Epithelial cell of esophagus (primary cell): ENCODE measurements around the gene DISC1.
"Not testable (repeated sequence)": the region's sequence is repeated elsewhere in the genome, so short reads cannot be mapped to it uniquely, and the experiment has no call there.

Experiments
- DNase-seq: peaks from one replicate; pipeline ENCODE4 v3.0.0; 2010; ENCODE audit warnings: low read depth
- H3K4me3 ChIP-seq: 2 replicates; pipeline ENCODE4 v1.5.1; 2011; ENCODE audit warnings: mild to moderate bottlenecking, low read length, control low read depth
- TF ChIP-seq, protein P1 (sequence below): IDR thresholded peaks from 2 replicates; pipeline ENCODE4 v1.5.1; 2011; ENCODE audit warnings: low read depth, mild to moderate bottlenecking, low read length, control low read depth, inconsistent platforms; ENCODE audit not compliant: insufficient read depth; ENCODE audit errors: missing control alignments

Gene DISC1

DNA sequence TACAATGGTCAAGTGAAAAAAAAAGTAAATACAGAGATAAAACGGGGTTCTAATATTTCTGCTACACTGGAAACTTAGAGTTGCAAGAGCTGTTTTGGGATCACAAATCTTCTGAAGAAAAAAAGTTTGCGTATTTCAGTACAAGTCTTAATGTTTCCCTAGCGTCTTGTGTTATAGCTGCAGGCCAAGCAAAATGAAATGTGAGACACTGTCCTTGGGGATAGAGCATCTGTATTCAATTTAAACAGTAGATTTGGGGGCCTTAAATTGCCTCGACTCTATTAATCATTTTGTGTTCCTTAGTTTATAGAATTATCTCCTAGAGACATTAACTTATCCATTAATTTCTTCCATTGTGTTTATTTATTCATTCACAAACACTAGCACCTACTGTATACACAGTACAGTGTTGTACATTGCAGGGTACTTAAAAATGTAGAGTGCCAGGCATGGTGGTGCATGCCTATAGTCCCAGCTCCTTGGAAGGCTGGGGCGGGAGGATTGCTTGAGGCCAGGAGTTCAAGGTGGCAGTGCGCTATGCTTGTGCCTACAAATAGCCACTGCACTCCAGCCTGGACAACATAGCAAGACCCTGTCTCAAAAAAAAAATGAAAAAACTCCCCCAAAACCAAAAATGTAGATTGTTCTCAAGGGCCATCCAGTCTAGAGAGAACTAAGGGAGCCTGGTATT is 7.9 kb downstream of the DISC1 start:
- no peak overlapping the region for H3K4me3 ChIP-seq
- TF ChIP-seq, protein P1, sequence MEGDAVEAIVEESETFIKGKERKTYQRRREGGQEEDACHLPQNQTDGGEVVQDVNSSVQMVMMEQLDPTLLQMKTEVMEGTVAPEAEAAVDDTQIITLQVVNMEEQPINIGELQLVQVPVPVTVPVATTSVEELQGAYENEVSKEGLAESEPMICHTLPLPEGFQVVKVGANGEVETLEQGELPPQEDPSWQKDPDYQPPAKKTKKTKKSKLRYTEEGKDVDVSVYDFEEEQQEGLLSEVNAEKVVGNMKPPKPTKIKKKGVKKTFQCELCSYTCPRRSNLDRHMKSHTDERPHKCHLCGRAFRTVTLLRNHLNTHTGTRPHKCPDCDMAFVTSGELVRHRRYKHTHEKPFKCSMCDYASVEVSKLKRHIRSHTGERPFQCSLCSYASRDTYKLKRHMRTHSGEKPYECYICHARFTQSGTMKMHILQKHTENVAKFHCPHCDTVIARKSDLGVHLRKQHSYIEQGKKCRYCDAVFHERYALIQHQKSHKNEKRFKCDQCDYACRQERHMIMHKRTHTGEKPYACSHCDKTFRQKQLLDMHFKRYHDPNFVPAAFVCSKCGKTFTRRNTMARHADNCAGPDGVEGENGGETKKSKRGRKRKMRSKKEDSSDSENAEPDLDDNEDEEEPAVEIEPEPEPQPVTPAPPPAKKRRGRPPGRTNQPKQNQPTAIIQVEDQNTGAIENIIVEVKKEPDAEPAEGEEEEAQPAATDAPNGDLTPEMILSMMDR, result no peak
- DNase-seq, result no peak

DNA sequence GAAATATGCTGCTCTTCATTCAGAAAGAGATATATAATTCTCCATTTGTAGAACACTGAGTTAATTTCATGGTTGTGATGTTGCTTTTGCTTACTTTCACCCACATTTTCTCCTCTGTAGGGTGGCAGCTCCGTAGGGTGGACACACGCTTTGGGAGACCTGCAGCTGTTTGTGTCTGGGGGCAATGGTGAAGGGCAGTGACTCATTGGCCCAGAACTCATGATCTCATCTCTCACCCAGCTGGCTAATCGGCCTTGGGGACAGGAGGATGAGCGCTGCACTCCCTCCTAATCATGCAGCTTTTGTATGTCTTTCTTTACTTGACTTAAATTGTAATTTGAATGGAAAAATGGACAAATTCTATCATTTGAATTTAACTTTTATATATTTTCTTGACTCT is 9.6 kb downstream of the DISC1 start:
- peak; percentile 49 for DNase-seq
- no peak overlapping the region for H3K4me3 ChIP-seq
- TF ChIP-seq, protein P1, result no peak

DNA sequence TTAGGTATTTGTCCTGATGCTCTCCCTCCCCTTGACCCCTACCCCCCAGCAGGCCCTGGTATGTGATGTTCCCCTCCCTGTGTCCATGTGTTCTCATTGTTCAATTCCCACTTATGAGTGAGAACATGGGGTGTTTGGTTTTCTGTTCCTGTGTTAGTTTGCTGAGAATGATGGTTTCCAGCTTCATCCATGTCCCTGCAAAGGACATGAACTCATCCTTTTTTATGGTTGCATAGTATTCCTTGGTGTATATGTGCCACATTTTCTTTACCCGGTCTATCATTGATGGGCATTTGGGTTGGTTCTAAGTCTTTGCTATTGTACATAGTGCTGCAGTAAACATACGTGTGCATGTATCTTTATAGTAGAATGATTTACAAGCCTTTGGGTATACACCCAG is 10.3 kb downstream of the DISC1 start:
- not testable (repeated sequence) for DNase-seq, H3K4me3 ChIP-seq

DNA sequence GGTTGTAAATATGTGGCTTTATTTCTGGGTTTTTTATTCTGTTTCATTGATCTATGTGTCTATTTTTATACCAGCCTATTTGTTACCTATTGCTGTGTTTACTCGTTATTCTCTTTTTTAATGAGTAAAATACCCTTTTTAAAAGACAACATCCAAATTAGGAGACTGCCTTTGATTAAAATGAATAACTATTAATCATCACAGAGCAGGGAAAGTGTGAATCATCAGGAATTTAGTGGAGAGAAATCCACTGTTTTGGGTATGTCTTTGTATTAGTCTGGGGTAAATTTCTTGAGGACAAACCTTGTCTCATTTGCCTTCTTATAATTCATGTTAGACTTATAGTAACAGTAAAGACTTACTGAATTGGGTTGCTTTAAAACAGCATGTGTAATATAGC is 12.1 kb downstream of the DISC1 start:
- H3K4me3 ChIP-seq, result no peak overlapping the region
- DNase-seq, result peak; percentile 8
- TF ChIP-seq, protein P1, result no peak

DNA sequence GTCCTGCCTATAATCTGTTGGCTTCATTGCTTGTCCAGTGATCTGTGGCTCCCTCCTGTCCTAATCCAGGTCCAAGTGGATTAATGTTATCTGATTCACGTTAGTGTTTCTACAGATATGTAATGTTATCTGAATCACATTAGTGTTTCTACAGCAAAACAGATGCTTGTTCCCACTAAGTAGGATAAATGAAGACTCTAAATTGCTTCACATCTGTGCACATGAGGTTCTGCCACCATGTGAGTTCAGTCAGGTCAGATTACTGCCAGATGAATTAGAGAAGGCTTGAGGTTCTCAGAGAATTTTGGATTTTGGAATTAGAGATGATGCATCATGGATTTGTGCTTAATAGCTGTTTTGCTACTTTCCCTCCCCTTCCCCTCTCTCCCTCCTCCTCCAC is 13.2 kb downstream of the DISC1 start:
- DNase-seq, result no peak
- H3K4me3 ChIP-seq, result no peak overlapping the region
- TF ChIP-seq, protein P1, result no peak

DNA sequence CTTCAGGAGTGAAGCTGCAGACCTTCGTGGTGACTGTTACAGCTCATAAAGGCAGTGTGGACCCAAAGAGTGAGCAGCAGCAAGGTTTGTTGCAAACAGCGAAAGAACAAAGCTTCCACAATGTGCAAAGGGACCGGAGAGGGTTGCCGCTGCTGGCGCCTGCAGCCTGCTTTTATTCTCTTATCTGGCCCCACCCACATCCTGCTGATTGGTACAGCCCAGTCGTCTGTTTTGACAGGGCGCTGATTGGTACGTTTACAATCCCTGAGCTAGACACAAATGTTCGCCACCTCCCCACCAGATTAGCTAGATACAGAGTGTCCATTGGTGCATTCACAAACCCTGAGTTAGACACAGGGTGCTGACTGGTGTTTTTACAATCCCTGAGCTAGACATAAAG is 14.9 kb downstream of the DISC1 start:
- H3K4me3 ChIP-seq, result not testable (repeated sequence)

DNA sequence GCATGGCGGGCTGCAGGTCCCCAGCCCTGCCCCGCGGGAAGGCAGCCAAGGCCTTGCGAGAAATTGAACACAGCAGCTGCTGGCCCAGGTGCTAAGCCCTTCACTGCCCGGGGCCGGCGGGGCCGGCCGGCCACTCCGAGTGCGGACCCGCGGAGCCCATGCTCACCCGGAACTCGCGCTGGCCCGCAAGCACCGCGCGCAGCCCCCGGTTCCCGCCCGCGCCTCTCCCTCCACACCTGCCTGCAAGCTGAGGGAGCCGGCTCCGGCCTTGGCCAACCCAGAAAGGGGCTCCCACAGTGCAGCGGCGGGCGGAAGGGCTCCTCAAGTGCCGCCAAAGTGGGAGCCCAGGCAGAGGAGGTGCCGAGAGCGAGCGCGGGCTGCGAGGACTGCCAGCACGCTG is 15.5 kb downstream of the DISC1 start:
- DNase-seq, H3K4me3 ChIP-seq: not testable (repeated sequence)

More for the DNA sequence above, 14.9 kb downstream of the DISC1 start:
- not testable (repeated sequence) for DNase-seq

DNA sequence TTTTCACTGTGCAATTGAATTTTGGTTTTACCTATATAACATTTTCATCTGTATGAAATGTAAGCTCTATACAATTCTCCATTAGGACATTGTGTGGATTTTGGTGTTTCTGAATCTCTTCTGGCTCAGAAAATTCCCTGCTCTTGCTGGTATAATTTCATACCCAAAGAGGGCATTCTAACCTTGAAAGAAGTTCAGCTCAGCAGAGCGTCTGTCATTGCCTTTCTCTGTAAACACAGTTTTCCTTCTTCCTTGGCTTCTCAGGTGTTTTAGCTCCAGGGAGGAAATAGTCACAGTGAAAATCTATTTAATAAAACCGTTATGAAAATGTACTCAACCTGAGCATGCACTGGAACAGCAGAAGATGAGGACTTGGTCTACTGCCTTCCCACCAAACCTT is 16.0 kb downstream of the DISC1 start:
- TF ChIP-seq, protein P1, result no peak
- DNase-seq, result no peak
- no peak overlapping the region for H3K4me3 ChIP-seq
